ENCODE data around the gene ADCY10.
"Not testable (repeated sequence)": the region's sequence is repeated elsewhere in the genome, so short reads cannot be mapped to it uniquely, and the experiment has no call there.

Gene ADCY10

DNA sequence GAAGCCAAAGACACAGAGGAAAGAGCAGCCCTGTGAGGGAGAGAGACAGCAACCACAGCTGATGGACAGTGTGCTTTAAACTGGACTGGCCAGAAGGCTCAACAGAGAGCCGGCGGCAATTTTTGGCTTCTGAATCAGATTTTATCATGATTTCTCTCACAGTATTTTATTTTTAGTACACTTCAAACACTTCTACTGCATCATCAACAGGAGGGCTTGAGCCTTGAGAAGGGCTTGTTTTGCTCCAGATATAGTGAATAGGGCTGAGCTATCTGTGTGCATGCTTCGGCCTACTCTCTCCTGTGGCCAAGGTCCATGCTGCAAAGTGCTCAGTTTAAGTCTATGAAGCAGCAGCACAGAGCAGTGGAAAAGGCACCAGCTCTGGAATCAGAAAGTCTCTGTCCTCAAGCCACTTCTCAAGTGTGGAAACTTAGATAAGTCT lies 33.3 kb downstream of the ADCY10 start:
- no peak for DNase-seq

GRCh38 chr1:167879508-167879907 lies 34.4 kb downstream of the ADCY10 start:
- DNase-seq = no peak

DNA sequence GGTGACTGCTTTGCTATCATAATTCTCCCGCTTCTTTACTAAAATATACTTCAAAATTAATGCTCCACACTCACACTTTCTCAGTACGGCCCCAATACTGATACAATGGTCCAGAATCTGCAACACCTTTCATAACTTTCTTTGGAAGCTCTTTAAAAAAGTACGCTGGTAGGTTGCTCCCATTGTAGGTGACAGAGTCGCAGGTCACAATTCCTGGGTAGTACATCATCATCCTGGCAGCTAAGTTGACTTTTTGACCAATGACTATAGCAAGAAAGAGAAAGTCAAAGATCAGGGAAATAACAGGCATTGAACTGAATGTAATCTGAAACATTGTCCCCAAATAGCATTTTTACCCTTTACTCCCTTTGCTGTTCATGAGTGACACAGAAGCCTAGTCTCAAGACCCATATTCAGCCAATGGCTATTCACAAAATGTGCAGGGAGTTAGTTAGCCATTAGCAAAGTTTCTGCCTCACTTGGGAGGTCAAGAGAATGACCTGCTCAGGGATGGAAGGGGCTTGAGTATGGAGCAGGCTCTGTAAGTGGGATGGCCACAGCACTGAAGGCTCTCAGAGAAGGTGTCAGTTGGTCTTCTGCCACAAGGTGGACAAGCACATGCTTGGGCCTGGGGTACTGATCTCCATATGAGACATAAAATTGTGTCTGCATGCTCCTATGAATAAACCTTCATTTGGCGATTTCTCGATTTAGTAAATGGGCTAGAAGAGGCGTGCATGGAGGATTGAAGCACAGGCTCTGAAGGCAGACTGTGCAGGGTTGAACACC lies 35.4 kb downstream of the ADCY10 start:
- no peak for DNase-seq

DNA sequence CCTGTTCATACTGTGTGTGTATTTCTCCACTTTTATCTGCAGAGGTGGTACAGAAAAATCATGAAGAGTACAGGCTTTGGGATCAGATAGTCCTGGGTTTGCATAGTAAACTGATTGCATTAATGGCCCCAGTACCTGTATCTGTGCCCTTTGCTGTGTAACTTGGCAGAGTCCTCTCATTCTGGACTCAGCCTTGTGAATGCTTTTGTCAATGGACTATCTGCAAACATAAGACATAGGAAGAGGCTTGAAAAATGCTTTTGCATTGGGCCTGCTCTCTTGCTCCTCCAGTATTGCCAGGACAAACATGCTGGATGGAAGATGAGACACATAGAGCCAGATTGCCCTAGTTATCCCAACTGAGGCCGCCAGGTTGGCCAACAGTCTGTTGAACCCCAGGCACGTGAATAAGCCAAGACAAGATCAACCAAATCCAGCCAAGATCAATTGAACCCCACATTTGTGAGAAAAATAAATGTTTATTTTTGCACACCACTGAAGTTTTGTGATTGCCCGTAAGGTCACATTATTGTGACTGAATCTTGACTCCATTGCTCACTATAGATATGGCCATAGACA lies 37.2 kb downstream of the ADCY10 start:
- no peak for DNase-seq

DNA sequence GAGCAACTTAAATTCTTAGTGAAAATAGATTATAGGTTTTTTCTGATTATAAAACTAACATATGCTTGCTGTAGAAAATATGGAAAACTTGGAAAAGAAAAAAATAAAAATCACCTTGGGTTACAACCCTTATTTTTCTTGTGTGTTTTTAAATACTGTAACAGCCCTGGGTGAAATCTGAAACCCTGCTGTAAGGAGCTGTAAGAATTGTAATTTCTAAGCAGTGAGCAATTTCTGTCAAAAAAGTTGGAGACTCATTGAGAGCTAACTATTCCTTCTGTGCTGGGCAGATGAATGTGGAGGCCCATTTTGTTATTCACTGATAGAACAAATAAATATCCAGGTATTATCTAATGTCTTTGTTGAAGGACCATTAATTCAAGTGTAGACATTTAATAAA lies 42.6 kb downstream of the ADCY10 start:
- DNase-seq = no peak

GRCh38 chr1:167869157-167870001 lies 44.6 kb downstream of the ADCY10 start:
- not testable (repeated sequence) for DNase-seq

DNA sequence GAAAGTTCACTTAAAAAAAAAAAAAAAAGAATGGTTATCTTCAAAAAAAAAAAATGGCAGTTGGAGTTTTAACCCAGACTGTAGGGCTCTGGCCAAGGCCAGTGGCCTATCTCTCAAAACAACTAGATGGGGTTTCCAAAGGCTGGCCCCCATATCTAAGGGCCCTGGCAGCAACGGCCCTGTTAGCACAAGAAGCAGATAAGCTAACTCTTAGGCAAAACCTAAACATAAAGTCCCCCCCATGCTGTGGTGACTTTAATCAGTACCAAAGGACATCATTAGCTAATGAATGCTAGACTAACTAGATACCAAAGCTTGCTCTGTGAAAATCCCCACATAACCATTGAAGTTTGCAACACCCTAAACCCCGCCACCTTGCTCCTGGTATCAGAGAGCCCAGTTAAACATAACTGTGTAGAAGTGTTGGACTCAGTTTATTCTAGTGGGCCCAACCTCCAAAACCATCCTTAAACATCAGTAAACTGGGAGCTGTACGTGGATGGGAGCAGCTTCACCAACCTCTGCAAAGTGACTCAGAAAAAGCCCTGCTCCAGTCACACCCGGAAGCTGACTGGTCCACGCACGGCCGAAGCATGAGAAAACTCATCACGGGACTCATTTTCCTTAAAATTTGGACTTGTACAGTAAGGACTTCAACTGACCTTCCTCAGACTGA lies 47.1 kb downstream of the ADCY10 start:
- DNase-seq = not testable (repeated sequence)

DNA sequence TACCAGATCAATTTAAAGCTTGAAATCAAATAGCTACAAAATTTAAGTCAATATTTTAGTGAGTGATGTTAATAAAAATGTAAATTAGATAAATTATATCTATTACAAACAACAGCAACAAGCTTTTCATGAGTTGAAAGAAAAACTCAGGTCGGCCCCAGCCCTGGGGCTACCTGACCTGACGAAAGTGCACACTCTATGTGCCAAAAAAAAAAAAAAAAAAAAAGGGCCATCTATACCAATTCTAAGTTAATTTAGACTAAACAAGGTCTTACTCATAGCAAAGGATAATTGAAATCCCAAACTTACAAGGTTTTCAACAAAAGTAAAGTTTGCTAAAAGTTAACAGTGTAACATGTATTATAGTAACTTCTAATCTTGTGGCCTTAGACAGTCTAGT lies 47.6 kb downstream of the ADCY10 start:
- DNase-seq = not testable (repeated sequence)

GRCh38 chr1:167865804-167866308 lies 48.1 kb downstream of the ADCY10 start:
- not testable (repeated sequence) for DNase-seq

DNA sequence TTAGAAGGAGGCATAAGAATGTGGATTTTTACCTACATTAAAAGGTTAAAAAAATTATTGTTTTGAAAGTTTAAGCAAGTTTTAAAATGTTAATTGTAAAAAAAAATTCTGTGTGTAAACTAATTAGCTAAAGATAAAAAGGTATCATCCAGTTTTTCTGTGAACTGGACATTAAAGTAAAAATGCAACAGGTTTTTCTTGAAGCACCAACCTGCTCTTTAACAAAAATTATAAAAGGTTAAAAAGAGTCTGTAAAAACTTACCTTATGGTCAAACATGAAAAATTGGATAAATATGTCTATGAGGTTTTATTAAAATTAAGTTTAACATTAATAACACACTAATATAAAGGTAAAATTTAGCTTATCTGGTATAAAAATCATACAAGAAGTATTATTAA lies 48.7 kb downstream of the ADCY10 start:
- DNase-seq = not testable (repeated sequence)

- no peak for DNase-seq
These were observed 49.4 kb downstream of the ADCY10 start for GRCh38 chr1:167864392-167865032.

- no peak for DNase-seq
These were observed 50.0 kb downstream of the ADCY10 start for GRCh38 chr1:167863921-167864279.

GRCh38 chr1:167863191-167863920 lies 50.6 kb downstream of the ADCY10 start:
- not testable (repeated sequence) for DNase-seq

DNA sequence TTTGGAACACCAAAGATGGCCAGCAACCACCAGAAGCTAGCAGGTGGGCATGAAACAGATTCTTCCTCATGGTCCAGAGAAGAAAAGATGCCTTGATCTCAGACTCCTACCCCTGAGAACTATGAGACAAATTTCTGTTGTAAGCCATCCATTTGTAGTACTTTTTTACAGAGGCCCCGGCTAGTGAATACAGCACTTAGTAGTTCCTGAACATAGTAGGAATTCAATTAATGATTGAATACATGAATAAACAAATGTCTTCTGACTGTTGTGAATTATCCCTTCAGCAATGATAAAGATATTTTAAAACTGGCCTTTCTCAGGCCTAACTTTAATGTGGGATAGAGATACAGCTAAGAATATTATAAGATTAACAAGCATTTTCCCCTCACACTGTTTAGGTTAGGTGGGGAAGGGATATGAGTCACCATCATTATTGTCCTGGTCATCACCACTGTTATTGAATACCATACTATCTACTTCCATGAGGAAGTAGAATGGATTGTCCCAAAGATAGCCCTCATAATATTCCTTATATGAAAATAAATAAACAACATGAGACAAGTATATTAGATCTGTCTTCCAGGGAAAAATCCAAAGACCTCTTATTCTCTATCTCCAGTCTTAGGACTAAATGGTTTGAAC lies 51.4 kb downstream of the ADCY10 start:
- DNase-seq = no peak

DNA sequence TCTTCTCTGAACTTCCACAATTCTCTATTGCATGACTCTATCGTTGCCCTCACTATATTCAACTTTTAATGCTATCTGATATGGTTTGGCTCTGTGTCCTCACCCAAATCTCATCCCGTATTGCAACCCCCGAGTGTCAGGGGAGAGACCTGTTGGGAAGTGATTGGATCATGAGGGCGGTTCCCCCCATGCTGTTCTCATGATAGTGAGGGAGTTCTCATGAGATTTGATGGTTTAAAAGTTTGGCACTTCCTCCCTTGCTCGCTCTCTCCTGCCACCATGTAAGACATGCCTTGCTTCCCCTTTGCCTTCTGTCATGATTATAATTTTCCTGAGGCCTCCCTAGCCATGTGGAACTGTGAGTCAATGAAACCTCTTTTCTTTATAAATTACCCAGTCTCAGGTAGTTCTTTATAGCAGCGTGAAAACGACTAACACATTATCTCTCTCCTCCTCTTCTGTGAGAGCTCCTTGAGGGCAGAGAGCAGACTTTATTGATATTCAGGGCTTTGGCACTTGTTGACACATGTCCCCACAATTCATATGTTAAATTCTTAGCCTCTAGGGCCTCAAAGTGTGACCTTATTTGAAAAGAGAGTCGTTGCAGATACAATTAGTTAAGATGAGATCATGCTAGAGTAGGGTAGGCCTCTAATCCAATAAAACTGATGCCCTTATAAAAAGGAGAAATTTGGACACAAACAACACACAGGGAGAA lies 52.1 kb downstream of the ADCY10 start:
- no peak for DNase-seq

- no peak for DNase-seq
These were observed 53.6 kb downstream of the ADCY10 start for GRCh38 chr1:167860231-167860923.

DNA sequence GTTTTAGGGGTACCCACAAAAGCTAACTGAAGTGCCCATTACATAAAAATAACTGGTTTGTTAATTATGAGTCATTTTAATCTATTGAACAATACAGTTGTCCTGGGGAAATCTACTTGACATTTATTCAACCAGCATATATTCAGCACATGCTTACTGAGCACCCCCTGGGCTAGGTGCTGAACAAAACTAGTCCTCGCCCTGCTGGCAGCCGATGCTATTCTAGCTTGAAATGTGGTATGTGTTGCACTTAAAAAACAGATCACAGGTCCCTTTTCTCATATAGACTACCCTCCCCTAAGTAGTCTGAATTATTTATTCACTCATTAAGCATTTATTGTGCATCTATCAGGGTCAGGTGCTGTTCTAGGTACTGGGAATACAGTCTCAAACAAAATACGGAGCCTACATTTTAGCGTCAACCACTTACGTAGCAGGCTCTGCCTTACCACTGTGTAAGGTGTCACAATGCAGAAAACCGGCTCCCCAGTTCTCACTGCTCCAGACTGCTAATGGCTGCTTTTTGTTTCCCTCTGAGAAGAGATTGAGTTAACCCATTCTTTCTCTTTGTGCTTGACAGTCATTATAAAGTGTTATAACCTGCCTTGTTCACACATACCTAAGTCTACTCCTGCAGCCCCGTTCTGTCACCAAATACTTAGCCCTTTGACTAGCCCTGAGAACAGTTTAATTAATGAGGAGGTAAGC lies 57.1 kb downstream of the ADCY10 start:
- DNase-seq = no peak

DNA sequence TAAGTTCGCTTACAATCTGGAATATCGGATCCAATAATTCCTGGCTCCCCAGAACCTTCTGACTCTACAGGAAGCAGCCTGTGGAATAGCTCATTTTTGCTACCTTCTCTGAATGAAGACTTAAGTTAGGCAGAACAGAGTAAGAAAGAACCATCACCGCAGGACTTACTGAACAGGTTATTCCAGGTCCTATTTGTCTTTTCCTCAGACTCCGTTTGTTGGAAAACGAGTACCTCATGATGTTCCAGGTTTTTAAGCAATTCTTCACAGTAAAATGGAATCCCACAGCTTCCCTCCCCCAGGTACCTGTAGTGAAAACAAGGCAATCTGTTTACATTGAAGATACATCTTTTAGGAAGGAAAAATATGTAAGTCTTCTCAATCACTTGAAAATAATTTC lies 59.8 kb downstream of the ADCY10 start:
- DNase-seq = no peak

GRCh38 chr1:167849666-167850065 lies 64.3 kb downstream of the ADCY10 start:
- no peak for DNase-seq
